Stimulated activated CD4-positive, alpha-beta T cell treated with anti-CD3 and anti-CD28 coated beads, Interleukin-4, amount 100 ng/mL, for 4 hours (primary cell): ENCODE measurements around the gene UGT1A9.
"Not testable (repeated sequence)": the region's sequence is repeated elsewhere in the genome, so short reads cannot be mapped to it uniquely, and the experiment has no call there.

Source experiments
- DNase-seq, 2 experiments: peaks; one replicate each; pipeline ENCODE4 v3.0.0-alpha.2; 2020

UGT1A9 gene

GRCh38 chr2:233681521-233682099 lies 9.9 kb downstream of the UGT1A9 start, which contains the start of gene UGT1A7:
UGT1A7 (plus strand) TSS chr2:233681901; CDS start chr2:233681938, 37 bp downstream.
- no peak for DNase-seq

- no peak for DNase-seq
Measured at GRCh38 chr2:233684640-233685039, 12.9 kb downstream of the UGT1A9 start.

GRCh38 chr2:233686928-233687327 lies 15.2 kb downstream of the UGT1A9 start:
- DNase-seq: no peak

GRCh38 chr2:233688341-233688740 lies 16.6 kb downstream of the UGT1A9 start:
- DNase-seq: no peak

GRCh38 chr2:233689031-233689430 lies 17.3 kb downstream of the UGT1A9 start:
- no peak for DNase-seq

- no peak for DNase-seq
Measured at GRCh38 chr2:233689501-233689900, 17.8 kb downstream of the UGT1A9 start.

GRCh38 chr2:233690444-233690843 lies 18.7 kb downstream of the UGT1A9 start:
- DNase-seq: no peak

GRCh38 chr2:233691443-233692433 lies 20.0 kb downstream of the UGT1A9 start:
- DNase-seq: no peak

- no peak for DNase-seq
Measured at GRCh38 chr2:233692648-233693047, 20.9 kb downstream of the UGT1A9 start, which contains the start of gene UGT1A6. UGT1A6 (plus strand) TSS chr2:233692890; CDS start chr2:233693005, 115 bp downstream.

- DNase-seq: no peak
Measured at GRCh38 chr2:233693963-233694362, 22.3 kb downstream of the UGT1A9 start.

GRCh38 chr2:233698740-233699139 lies 27.0 kb downstream of the UGT1A9 start:
- no peak for DNase-seq

GRCh38 chr2:233699424-233700027 lies 27.8 kb downstream of the UGT1A9 start:
- no peak for DNase-seq

- no peak for DNase-seq
Measured at GRCh38 chr2:233700028-233700635, 28.4 kb downstream of the UGT1A9 start.

- not testable (repeated sequence) for DNase-seq
Measured at GRCh38 chr2:233700842-233701241, 29.1 kb downstream of the UGT1A9 start.

GRCh38 chr2:233702238-233702637 lies 30.5 kb downstream of the UGT1A9 start:
- DNase-seq: no peak

GRCh38 chr2:233705911-233706506 lies 34.3 kb downstream of the UGT1A9 start:
- no peak for DNase-seq

- no peak for DNase-seq
Measured at GRCh38 chr2:233706720-233707119, 35.0 kb downstream of the UGT1A9 start.

GRCh38 chr2:233707940-233708644 lies 36.4 kb downstream of the UGT1A9 start:
- no peak for DNase-seq

GRCh38 chr2:233708942-233709341 lies 37.2 kb downstream of the UGT1A9 start:
- DNase-seq: no peak

- DNase-seq: peak; percentile 45 to 62
Measured at GRCh38 chr2:233711312-233712008, 39.8 kb downstream of the UGT1A9 start.

GRCh38 chr2:233712611-233713261 lies 41.0 kb downstream of the UGT1A9 start, which contains the start of gene UGT1A5:
UGT1A5 (plus strand) TSS chr2:233712907; CDS start chr2:233712992, 85 bp downstream.
- DNase-seq: no peak
